DMS79 (cell line): Measurements from ENCODE around the gene DNAAF3.
"Not testable (repeated sequence)": the region's sequence is repeated elsewhere in the genome, so short reads cannot be mapped to it uniquely, and the experiment has no call there.

Source experiments
- DNase-seq: peaks from one replicate; lab custom pipeline; 2025; lab: John Stamatoyannopoulos, UW

DNAAF3 gene

GRCh38 chr19:55175117-55175867 is 8.9 kb upstream of the DNAAF3 start:
- no peak for DNase-seq

- no peak for DNase-seq
These were observed 8.2 kb upstream of the DNAAF3 start for GRCh38 chr19:55174425-55175116.

GRCh38 chr19:55173714-55174409 is 7.4 kb upstream of the DNAAF3 start:
- no peak for DNase-seq

- no peak for DNase-seq
These were observed 6.8 kb upstream of the DNAAF3 start for GRCh38 chr19:55173186-55173713.

- DNase-seq, result no peak
These were observed 6.3 kb upstream of the DNAAF3 start for GRCh38 chr19:55172741-55173140.

GRCh38 chr19:55172318-55172717 is 5.9 kb upstream of the DNAAF3 start:
- DNase-seq, result not testable (repeated sequence)

- no peak for DNase-seq
These were observed 5.0 kb upstream of the DNAAF3 start for GRCh38 chr19:55171440-55171839.

- no peak for DNase-seq
These were observed 2.7 kb upstream of the DNAAF3 start for GRCh38 chr19:55169136-55169535.

- peak; percentile 38 for DNase-seq
These were observed 372 bp downstream of the DNAAF3 start for GRCh38 chr19:55165952-55166529.

- no peak for DNase-seq
These were observed 4.7 kb downstream of the DNAAF3 start for GRCh38 chr19:55161571-55162322.

GRCh38 chr19:55160986-55161365 is 5.4 kb downstream of the DNAAF3 start:
- no peak for DNase-seq

GRCh38 chr19:55160128-55160985 is 6.1 kb downstream of the DNAAF3 start:
- DNase-seq, result peak; percentile 66

GRCh38 chr19:55158848-55159749 is 7.3 kb downstream of the DNAAF3 start:
- DNase-seq, result no peak

- DNase-seq, result no peak
These were observed 8.0 kb downstream of the DNAAF3 start for GRCh38 chr19:55158423-55158822.

GRCh38 chr19:55157064-55157908 is 9.1 kb downstream of the DNAAF3 start, which contains the start of gene TNNI3:
TNNI3 (minus strand) TSS chr19:55157732; CDS start chr19:55157589, 143 bp downstream.
- no peak for DNase-seq

- DNase-seq, result no peak
These were observed 10.0 kb downstream of the DNAAF3 start for GRCh38 chr19:55156202-55157063.

GRCh38 chr19:55155784-55156183 is 10.6 kb downstream of the DNAAF3 start:
- not testable (repeated sequence) for DNase-seq
